GM12873 (cell line): ENCODE measurements around the gene OR10H1.

Experiments
- CTCF ChIP-seq: IDR thresholded peaks from 2 replicates; pipeline ENCODE4 v1.5.1; 2012; ENCODE audit warnings: low read depth, mild to moderate bottlenecking, moderate library complexity, low read length, control low read depth; ENCODE audit not compliant: insufficient read depth; ENCODE audit errors: missing control alignments

OR10H1 gene

GRCh38 chr19:15831626-15832025 lies 16.2 kb upstream of the OR10H1 start:
- TF ChIP-seq CTCF = no peak

- TF ChIP-seq CTCF = no peak
These were observed 14.3 kb upstream of the OR10H1 start for GRCh38 chr19:15829786-15830185.

- no peak for TF ChIP-seq CTCF
These were observed 13.8 kb upstream of the OR10H1 start for GRCh38 chr19:15829306-15829698.

- TF ChIP-seq CTCF = no peak
These were observed 12.7 kb upstream of the OR10H1 start for GRCh38 chr19:15828121-15828610.

- no peak for TF ChIP-seq CTCF
These were observed 10.3 kb upstream of the OR10H1 start for GRCh38 chr19:15825753-15826152.

- no peak for TF ChIP-seq CTCF
These were observed 5.2 kb upstream of the OR10H1 start for GRCh38 chr19:15820646-15821045.

- TF ChIP-seq CTCF = no peak
These were observed 1.5 kb downstream of the OR10H1 start for GRCh38 chr19:15813916-15814315.
